H1 (cell line): ENCODE data around the gene CHST11.

ENCODE experiments used
- BCL11A ChIP-seq, 2 experiments: IDR thresholded peaks; one replicate each; pipeline ENCODE4 v1.6.1; 2011; ENCODE audit warnings: low read depth in 2 of 2, low read length in 2 of 2, mild to moderate bottlenecking in 2 of 2
- CTCF ChIP-seq, 3 experiments: IDR thresholded peaks; 1 replicate in 2 of 3; 2 replicates in 1 of 3; pipeline versions ENCODE4 v1.5.1 to v1.6.1; 2011; ENCODE audit warnings: low read length in 3 of 3, mild to moderate bottlenecking in 3 of 3, inconsistent platforms in 2 of 3, low read depth in 1 of 3, moderate library complexity in 1 of 3; ENCODE audit not compliant: insufficient read depth in 1 of 3; ENCODE audit errors: control extremely low read depth in 1 of 3
- FOSL1 ChIP-seq: IDR thresholded peaks from 2 replicates; pipeline ENCODE4 v1.6.1; 2011; ENCODE audit warnings: mild to moderate bottlenecking, low read depth, low read length, moderate library complexity; ENCODE audit not compliant: insufficient read depth
- JUND ChIP-seq: IDR thresholded peaks from 2 replicates; pipeline ENCODE4 v1.6.1; 2011; ENCODE audit warnings: mild to moderate bottlenecking, improper control_type of control experiment, low read length

- TF ChIP-seq JUND (no peak), CTCF (IDR thresholded peaks at IDR 0.05; ENCODE audit: control extremely low read depth in 1 of 3, insufficient read depth in 1 of 3, low read depth in 1 of 3, low read length in 3 of 3) (no peak), FOSL1 (no peak), BCL11A (IDR thresholded peaks at IDR 0.05; ENCODE audit: low read depth in 2 of 2, low read length in 2 of 2) (no peak)
Measured at GRCh38 chr12:104524034-104524832, 67.5 kb downstream of the CHST11 start.
